ENCODE data around the gene SCRN3. TPM values are rescaled to one million over a fixed set of nuclear protein-coding genes. Genes with fewer than 3 reads are reported as not detected.
A peak's percentile ranks its signal among the peaks of the same experiment; 100 is the strongest.
"Not testable (repeated sequence)": the region's sequence is repeated elsewhere in the genome, so short reads cannot be mapped to it uniquely, and the experiment has no call there.

SCRN3 gene
- 20.6 and 23.9 TPM in 2 replicates for total RNA-seq

DNA sequence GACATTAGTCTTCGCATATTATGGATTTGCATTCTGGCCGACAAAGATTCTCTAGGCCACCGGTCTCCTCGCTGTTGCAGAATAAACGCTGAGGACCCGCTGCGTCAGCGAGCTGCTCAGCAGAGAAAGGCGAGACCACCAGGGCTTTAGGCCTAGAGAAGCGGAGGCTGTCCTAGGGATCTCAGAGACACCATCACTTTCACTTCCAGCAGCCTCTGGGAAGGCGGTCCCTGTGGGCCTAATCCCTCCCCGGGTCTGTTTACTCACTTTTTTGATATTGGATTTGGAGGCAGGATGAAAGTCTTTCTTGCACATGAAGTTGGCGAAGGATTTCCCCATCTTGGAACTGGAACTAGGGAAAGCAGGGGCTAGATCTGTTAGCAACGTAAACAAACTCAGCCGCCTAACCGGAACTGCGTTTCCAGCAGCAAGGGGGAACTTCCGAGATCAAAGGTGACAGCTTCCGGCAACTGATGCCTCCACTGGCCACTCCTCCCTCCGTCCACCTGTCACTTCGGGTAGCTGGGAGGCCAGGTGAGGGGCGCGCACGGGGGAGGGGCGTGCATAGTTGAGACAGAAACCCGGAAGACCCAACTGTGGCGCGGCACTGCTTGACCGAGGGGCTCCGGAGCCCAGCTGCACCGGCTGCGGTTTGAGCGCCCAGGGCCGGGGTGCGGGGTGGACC, at the start of gene SCRN3:
Gene SCRN3, plus strand, starts transcription at position 447 of the 685 bp plus-strand sequence. CDS start 2,554 bp downstream, outside the sequence.
- Histone ChIP-seq H3K4me3 (ENCODE audit: low read depth, low read length) (peak within 1 kb of the TSS; percentile 89), H3K36me3 (ENCODE audit: control insufficient read depth, insufficient read depth, low read length) (no peaks in the 10 kb centered on the region), H3K27me3 (ENCODE audit: control insufficient read depth, insufficient read depth, low read length) (no peaks in the 10 kb centered on the region)
- TF ChIP-seq CTCF (IDR thresholded peaks at IDR 0.05; ENCODE audit: insufficient read depth, low read length, poor library complexity, severe bottlenecking) = no peak
- DNase-seq (ENCODE audit: low read depth) = peak; percentile 44

DNA sequence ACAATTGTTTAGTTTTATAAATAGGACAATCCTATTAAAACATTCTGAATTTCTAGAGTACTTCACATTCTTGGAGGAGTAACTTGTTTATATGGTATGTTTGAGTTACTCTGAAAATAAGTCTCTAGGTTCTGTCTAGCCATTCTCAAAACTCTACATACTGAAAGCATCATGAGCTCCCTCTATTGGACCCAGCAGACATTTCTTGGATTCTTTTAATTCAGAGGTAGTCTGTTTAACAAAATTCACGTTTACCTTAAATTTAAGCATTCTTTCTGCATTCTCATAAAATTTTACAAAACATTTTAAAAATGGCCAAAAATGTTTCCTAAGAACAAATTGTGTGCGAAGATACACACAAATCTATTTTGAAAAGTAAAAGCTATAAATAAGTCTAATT, 45.5 kb upstream of the SCRN3 start:
- Histone ChIP-seq H3K36me3 (ENCODE audit: control insufficient read depth, insufficient read depth, low read length) (no peaks in the 10 kb centered on the region), H3K27me3 (ENCODE audit: control insufficient read depth, insufficient read depth, low read length) (no peaks in the 10 kb centered on the region), H3K4me3 (ENCODE audit: low read depth, low read length) (no peak overlapping the region)
- DNase-seq (ENCODE audit: low read depth) = no peak
- peak; percentile 40 for TF ChIP-seq CTCF (IDR thresholded peaks at IDR 0.05; ENCODE audit: insufficient read depth, low read length, poor library complexity, severe bottlenecking)

DNA sequence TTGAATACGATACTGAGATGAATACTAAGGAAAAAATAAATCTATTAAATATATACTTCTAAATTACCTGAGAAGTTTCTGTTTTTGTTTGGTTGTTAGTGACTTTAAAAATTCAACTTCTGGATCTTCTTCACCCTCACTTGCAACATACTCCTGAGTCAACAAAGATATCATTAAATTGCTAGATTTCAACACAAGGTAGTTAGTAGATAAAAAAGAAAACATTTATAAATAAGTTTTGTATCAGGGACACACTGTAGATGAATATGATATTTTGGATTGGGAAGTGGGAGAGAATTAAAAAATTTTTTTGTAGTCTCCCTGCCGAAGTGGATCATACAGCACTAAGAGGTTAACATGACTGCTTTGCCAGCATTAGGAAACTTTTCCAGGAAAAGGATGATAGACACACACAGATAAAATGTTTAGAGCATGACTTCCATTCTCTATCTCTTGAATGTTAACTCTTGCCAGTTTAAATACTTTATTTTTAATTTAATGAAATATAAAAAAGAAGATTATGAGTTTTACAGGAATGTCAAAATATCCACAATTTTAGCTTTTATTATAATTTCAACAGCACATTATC, 44.8 kb upstream of the SCRN3 start:
- no peaks in the 10 kb centered on the region for H3K36me3 ChIP-seq (ENCODE audit: control insufficient read depth, insufficient read depth, low read length)
- no peak for DNase-seq (ENCODE audit: low read depth)
- no peaks in the 10 kb centered on the region for H3K27me3 ChIP-seq (ENCODE audit: control insufficient read depth, insufficient read depth, low read length)

DNA sequence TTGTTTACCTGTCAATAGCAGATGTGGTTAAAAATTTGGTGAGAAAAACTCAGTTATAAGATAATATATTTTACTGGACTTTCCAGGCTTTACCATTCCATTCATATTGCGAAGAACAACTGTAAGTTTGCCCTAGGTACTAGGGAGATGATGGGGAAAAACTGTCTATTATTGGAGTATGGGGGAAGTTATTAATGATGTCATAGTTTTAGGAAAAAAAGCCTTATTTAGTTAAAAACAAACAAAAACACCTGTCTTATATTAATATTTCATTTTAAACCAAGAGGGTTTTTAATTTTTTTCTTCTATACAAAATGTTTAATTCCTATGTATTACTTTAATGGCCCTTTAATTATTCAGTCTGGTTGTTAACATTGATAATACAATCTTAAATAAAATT, 42.5 kb upstream of the SCRN3 start:
- TF ChIP-seq CTCF (IDR thresholded peaks at IDR 0.05; ENCODE audit: insufficient read depth, low read length, poor library complexity, severe bottlenecking) = no peak
- Histone ChIP-seq H3K36me3 (ENCODE audit: control insufficient read depth, insufficient read depth, low read length) (no peaks in the 10 kb centered on the region), H3K4me3 (ENCODE audit: low read depth, low read length) (no peak overlapping the region), H3K27me3 (ENCODE audit: control insufficient read depth, insufficient read depth, low read length) (no peaks in the 10 kb centered on the region)
- DNase-seq (ENCODE audit: low read depth) = no peak

More for the DNA sequence above, 44.8 kb upstream of the SCRN3 start:
- H3K4me3 ChIP-seq (ENCODE audit: low read depth, low read length) = no peak overlapping the region
- no peak for TF ChIP-seq CTCF (IDR thresholded peaks at IDR 0.05; ENCODE audit: insufficient read depth, low read length, poor library complexity, severe bottlenecking)

DNA sequence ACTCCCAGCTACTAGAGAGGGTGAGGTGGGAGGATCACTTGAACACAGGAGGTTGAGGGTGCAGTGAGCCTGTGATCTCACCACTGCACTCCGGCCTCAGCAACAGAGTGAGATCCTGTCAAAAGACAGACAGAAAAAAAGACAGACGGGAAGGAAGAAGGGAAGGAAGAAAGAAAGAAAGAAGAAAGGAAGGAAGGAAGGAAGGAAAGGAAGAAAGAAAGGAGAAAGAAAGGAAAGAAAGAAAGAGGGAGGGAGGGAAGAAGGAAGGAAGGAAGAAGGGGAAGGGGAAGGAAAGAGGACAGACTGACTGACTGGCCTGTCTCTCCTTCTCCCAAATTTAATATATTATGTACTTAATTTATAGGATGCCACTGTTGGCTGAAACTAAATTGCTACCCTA, 39.2 kb upstream of the SCRN3 start:
- no peak for TF ChIP-seq CTCF (IDR thresholded peaks at IDR 0.05; ENCODE audit: insufficient read depth, low read length, poor library complexity, severe bottlenecking)
- Histone ChIP-seq H3K27me3 (ENCODE audit: control insufficient read depth, insufficient read depth, low read length) (no peaks in the 10 kb centered on the region), H3K4me3 (ENCODE audit: low read depth, low read length) (no peak overlapping the region), H3K36me3 (ENCODE audit: control insufficient read depth, insufficient read depth, low read length) (no peaks in the 10 kb centered on the region)
- no peak for DNase-seq (ENCODE audit: low read depth)

- not testable (repeated sequence) for DNase-seq (ENCODE audit: low read depth); H3K36me3 ChIP-seq (ENCODE audit: control insufficient read depth, insufficient read depth, low read length); H3K4me3 ChIP-seq (ENCODE audit: low read depth, low read length); H3K27me3 ChIP-seq (ENCODE audit: control insufficient read depth, insufficient read depth, low read length)
Measured at GRCh38 chr2:174359663-174360062, 35.9 kb upstream of the SCRN3 start.
